ENCODE measurements around the gene SGSM1.

SGSM1 gene, protein sequence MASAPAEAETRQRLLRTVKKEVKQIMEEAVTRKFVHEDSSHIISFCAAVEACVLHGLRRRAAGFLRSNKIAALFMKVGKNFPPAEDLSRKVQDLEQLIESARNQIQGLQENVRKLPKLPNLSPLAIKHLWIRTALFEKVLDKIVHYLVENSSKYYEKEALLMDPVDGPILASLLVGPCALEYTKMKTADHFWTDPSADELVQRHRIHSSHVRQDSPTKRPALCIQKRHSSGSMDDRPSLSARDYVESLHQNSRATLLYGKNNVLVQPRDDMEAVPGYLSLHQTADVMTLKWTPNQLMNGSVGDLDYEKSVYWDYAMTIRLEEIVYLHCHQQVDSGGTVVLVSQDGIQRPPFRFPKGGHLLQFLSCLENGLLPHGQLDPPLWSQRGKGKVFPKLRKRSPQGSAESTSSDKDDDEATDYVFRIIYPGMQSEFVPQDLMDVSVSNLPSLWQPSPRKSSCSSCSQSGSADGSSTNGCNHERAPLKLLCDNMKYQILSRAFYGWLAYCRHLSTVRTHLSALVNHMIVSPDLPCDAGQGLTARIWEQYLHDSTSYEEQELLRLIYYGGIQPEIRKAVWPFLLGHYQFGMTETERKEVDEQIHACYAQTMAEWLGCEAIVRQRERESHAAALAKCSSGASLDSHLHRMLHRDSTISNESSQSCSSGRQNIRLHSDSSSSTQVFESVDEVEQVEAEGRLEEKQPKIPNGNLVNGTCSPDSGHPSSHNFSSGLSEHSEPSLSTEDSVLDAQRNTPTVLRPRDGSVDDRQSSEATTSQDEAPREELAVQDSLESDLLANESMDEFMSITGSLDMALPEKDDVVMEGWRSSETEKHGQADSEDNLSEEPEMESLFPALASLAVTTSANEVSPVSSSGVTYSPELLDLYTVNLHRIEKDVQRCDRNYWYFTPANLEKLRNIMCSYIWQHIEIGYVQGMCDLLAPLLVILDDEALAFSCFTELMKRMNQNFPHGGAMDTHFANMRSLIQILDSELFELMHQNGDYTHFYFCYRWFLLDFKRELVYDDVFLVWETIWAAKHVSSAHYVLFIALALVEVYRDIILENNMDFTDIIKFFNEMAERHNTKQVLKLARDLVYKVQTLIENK

GRCh38 chr22:24805790-24806662 lies at the start of gene SGSM1:
Gene SGSM1 (plus strand): TSS chr22:24806211. CDS start chr22:24806326, 115 bp downstream.
- peak; percentile 45 for DNase-seq

- peak; percentile 35 for DNase-seq
These were observed 47.7 kb upstream of the SGSM1 start for GRCh38 chr22:24758164-24758799.

GRCh38 chr22:24759765-24760164 lies 46.2 kb upstream of the SGSM1 start:
- no peak for DNase-seq

DNA sequence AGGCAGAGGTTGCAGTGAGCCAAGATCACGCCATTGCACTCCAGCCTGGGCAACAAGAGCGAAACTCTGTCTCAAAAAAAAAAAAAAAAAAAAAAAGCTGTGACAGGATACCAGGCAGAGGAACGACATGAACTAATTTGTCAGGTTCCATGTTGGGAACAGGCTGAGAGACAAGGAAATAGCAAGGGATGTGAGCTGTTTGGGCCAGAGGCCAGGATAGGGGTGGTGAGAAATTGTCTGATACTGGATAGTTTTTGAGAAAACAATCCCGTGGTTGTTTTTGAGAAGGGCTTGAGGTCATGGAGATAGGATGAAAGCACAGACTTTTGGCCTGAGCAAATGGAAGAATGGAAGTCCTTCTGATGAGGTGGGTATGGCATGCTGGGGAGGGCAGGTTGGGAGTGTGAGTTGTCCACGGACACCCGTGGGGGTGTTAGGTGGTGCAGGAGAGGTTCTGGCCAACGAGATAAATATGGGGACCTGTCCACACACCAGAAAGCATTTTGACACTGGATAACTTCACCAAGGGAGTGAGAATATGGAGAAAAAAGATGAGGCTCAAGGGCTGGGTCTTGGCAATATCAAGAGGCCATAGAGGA lies 45.2 kb upstream of the SGSM1 start:
- no peak for DNase-seq

DNA sequence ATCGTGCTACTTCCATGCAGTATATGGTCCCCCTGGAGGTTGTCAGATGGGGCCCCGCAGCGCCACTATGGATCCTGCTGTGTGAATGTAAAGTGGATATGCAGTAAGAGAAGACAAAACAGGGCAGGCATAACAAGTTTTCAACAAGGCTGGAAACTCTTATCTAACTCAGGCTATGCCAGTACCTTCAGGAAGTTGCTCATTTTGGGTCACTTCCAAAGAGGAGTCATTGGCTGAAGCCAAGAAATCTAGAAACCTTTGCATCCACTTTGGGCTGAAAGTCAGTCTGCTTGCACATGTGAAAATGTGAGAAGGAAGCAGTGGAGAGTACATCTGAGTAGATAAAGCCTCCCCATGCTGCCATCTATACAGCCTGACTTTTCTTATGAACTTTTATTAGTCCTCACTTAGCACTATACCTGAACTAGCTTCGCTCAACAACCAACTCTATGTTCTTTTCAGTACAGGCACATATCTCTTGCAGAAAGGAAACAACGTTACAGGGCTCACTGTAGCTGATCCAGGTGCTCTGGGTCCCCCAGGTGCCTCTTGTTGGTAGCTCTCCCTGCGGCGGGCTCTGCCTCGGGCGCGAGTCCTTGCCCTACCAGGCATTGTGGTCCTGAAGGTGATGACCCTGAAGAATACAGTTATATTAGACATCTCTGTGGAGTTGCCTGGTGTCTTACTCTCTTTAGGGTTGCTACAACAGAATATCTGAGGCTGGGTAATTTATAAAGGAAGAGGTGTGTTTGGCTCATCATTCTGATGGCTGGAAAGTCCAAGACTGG lies 43.9 kb upstream of the SGSM1 start:
- no peak for DNase-seq

GRCh38 chr22:24763872-24764485 lies 42.0 kb upstream of the SGSM1 start:
- no peak for DNase-seq

DNA sequence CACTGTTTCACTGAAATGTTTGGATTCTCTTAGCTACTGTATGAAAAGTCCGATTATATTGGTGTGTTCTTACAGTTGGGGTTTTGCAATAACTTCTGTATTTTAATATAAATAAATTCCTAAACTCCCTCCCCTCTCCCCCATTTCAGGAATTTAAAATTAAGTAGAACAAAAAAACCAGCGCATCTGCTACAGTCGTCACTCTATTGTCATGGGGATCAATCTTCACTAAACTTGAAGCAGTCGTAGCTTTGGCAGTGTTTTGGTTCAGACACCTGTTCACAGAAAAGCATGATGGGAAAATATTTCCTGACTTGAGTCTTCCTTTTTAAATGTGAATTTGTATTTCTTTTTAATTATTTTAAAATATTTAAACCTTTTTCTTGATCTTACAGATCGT lies 40.8 kb upstream of the SGSM1 start:
- no peak for DNase-seq

DNA sequence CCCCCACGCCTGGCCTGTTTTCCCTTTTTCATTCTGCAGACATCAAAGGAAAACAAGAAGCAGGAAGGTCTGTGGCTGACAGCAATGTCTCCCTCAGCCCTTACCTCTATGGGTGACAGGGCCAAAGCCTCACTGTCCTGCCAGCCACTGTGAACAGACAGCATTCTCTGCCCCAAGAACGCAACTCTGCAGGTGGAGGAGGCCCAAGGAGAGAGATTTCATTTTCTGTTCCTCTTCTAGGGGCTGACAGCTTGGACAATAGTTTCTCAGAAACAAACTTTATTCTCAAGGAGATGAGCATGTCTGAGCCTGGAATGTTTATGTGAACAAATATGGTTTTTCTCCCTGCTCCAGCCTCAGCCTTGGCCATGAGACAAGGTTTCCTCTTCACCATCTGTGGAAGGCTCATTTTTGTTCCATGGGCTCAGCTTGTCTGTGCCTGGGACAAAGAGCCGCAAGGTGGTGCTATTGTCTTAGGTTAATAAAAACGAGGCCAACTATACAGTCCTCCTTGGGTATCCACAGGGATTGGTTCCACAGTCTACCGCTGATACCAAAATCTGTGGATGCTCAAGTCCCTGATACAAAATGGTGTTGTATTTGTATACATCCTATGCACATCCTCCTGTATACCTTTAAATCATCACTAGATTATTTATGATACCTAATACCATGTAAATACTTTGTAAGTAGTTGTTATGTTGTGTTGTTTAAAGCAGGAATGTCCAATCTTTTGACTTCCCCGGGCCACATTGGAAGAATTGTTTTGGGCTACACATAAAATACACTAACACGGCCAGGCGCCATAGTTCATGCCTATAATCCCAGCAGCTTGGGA lies 37.3 kb upstream of the SGSM1 start:
- DNase-seq = peak; percentile 36

GRCh38 chr22:24772493-24773220 lies 33.4 kb upstream of the SGSM1 start:
- DNase-seq = peak; percentile 29

DNA sequence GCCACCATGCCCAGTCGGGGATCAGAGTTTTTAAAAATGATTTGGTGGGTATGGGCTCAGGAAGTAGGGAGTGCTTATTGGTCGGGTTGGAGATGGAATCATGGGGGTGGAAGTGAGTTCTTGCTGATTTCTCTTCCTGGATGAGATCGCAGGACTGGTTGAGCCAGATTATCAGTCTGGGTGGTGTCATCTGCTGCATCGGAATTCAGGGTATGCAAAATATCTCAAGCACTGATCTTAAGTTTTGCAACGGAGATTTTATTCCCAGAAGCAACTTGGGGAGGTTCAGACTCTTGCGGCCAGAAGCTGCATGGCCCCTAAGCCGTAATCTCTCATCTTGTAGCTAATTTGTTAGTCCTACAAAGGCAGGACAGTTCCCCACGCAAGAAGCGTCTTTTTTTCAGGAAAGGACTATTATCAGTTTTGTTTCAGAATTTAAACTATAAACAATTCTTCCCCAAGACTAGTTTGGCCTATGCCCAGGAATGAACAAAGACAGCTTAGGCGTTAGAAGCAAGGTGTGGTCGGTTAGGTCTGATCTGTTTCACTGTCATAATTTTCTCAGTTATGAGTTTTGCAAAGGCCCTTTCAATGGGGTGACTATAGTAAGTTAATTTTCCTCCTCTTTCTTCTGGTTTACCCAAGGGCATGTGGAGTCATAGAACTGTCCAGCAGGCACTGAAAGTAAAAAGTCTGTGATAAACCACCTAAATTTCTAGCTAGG lies 30.1 kb upstream of the SGSM1 start:
- no peak for DNase-seq

DNA sequence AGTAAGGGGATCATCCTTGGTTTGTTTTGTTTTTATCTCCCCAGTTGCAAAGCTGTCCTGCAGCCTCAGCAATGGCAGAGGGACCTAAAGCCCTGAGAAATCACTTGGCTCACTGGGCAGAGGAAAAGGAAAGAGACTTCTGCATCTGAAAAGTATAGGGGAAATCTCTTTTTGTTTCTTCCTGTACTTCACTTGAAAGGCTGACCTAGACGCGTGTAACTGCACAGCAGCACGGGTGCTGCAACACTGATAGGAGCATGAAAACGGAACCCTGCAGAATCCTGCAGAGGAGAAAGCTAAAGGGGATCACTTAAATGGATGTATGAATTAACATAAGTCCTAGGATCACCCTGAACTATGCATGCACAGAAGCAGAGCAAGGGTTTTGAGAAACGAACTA lies 29.5 kb upstream of the SGSM1 start:
- no peak for DNase-seq

DNA sequence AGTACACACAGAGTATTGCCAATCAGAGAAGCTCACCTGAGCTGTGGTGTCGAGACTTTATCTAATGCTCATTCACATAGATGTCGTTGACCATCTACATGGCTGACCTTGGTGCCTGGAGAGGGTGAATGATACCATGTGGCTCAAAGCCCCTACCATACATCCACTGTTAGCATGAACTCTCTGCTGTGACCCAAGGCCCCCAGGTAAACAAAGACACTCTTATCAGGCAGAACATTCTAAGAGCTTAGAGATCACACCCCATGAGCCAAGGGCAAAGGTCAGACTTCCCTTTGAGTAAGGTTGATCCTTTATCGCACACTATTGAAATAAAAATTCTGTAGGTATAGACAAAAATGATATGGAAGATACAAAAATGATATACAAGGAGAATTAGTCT lies 16.5 kb upstream of the SGSM1 start:
- DNase-seq = no peak

- DNase-seq = no peak
These were observed 14.6 kb upstream of the SGSM1 start for GRCh38 chr22:24791362-24791761.

DNA sequence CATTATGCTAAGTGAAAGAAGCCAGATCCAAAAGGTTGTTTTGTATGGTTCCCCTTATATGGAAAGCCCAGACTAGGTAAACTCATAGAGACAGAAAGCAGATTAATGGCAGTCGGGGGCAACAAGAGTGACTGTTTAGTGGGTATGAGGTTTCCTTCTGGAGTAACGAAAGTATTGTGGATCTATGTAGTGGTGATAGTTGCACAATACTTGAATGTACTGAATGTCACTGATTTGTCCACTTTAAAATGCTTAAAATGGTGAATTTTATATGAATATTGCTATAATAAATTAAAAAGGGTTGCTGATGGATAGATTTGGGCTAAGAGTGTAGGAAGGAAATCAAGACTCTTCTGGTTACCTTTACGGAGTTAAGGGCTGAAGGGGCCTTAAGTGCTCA lies 10.0 kb upstream of the SGSM1 start:
- no peak for DNase-seq

DNA sequence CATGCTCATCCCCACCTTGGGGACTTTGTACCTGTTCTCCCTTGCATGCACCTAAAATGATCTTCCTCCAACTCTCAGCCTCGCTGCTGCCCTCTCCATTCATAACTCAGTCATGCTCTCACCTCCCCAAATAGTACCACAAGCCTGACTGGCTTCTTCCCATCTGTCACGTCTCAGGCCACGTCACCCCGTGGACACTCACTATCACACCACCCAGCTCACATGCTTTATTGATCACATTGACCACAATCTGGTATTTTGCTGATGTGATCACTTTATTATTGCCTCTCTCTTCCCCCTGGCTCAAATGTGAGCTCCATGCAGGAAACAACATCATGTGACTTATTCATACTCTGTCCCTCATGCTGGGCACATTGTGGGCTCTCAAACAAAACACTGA lies 9.2 kb upstream of the SGSM1 start:
- no peak for DNase-seq

- DNase-seq = no peak
These were observed 4.0 kb upstream of the SGSM1 start for GRCh38 chr22:24801901-24802465.

DNA sequence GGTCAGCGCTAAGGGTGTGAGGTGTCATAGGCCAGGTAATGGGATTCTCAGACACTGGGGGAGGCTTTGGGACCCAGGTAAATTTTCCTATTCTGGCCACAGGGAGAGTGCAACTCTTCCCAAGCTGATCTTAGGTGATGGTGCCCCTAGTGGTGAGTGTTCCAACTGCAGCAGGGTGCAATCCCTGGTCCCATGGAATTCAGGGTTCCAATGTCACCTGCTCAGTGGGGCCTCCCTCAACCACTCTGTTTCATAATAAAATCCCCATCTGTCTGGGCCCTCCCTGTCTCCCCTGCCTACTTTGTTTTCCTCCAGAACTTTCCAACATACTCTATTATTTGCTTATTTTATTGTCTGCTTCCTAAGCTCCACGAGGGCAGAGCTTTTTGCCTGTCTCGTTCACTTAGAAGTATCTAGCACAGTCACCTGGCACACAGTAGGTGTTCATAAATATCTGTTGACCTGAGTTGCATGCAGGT lies 2.9 kb upstream of the SGSM1 start:
- peak; percentile 24 for DNase-seq

GRCh38 chr22:24806663-24807001 lies 621 bp downstream of the SGSM1 start:
- DNase-seq = no peak

All from fibroblast of skin of right biceps (primary cell).